H1 (cell line): ENCODE data around the gene PHLPP2. TPM values are rescaled to one million over a fixed set of nuclear protein-coding genes. Genes with fewer than 3 reads are reported as not detected.

ENCODE experiments used
- CTCF ChIA-PET: fragments of 300-600 bp; sonication (Branson Sonifier 250); formaldehyde crosslinking; loops from one replicate; lab custom pipeline; 2021; ENCODE audit not compliant: partially characterized antibody; lab: Charles Lee
- POLR2A ChIA-PET: fragments of 300-600 bp; sonication (Branson Sonifier 250); formaldehyde crosslinking; loops from one replicate; lab custom pipeline; 2021; ENCODE audit warnings: inconsistent platforms; ENCODE audit not compliant: partially characterized antibody; lab: Charles Lee
- DNase-seq, 2 experiments: peaks; one replicate each; pipeline versions ENCODE4 v3.0.0 to v3.0.0-alpha.2; 2010 to 2022; ENCODE audit warnings: low spot score in 2 of 2, low read depth in 1 of 2, mixed read lengths in 1 of 2
- FAIRE-seq: peaks from 2 replicates; lab custom pipeline; 2011; peaks lifted over from hg19 to GRCh38; lab: Jason Lieb, UNC
- H2AFZ ChIP-seq: 2 replicates; pipeline ENCODE4 v1.8.1; 2012; ENCODE audit warnings: low read length, inconsistent platforms
- H2AK5ac ChIP-seq: 2 replicates; pipeline ENCODE4 v1.6.1; 2013; ENCODE audit warnings: low read depth, low read length
- H2BK120ac ChIP-seq: replicated peaks from 2 replicates; pipeline ENCODE3; 2013; ENCODE audit warnings: low read depth, low read length, inconsistent platforms
- H2BK12ac ChIP-seq: 2 replicates; pipeline ENCODE4 v1.6.1; 2013; ENCODE audit warnings: low read depth, low read length
- H2BK15ac ChIP-seq: 2 replicates; pipeline ENCODE4 v1.6.1; 2013; ENCODE audit warnings: low read length
- H2BK20ac ChIP-seq: 2 replicates; pipeline ENCODE4 v1.6.1; 2013; ENCODE audit warnings: low read length
- H2BK5ac ChIP-seq: 2 replicates; pipeline ENCODE4 v1.6.1; 2013; ENCODE audit warnings: low read depth, low read length
- H3K14ac ChIP-seq: 2 replicates; pipeline ENCODE4 v1.6.1; 2013; ENCODE audit warnings: inconsistent platforms; ENCODE audit not compliant: insufficient read length
- H3K18ac ChIP-seq: 2 replicates; pipeline ENCODE4 v1.6.1; 2013; ENCODE audit warnings: low read length; ENCODE audit errors: extremely low read depth
- H3K23ac ChIP-seq: 2 replicates; pipeline ENCODE4 v1.6.1; 2013; ENCODE audit warnings: inconsistent platforms; ENCODE audit not compliant: insufficient read length
- H3K23me2 ChIP-seq: 2 replicates; pipeline ENCODE4 v1.6.1; 2013; ENCODE audit warnings: low read depth, low read length
- H3K27ac ChIP-seq: 2 replicates; pipeline ENCODE4 v1.6.1; 2011; ENCODE audit warnings: low read depth, low read length, inconsistent platforms
- H3K27me3 ChIP-seq, 4 experiments: replicated peaks in 1 of 4; 1 replicate in 1 of 4; 2 replicates in 3 of 4; pipeline versions ENCODE4 v1.6.1 to v1.8.1; 2011 to 2013; ENCODE audit warnings: low read length in 3 of 4, mild to moderate bottlenecking in 3 of 4, inconsistent platforms in 2 of 4, mixed read lengths in 2 of 4, moderate library complexity in 1 of 4; ENCODE audit not compliant: control insufficient read depth in 3 of 4, insufficient read depth in 3 of 4; ENCODE audit errors: extremely low read depth in 1 of 4
- H3K36me3 ChIP-seq, 4 experiments: 2 replicates each; pipeline versions ENCODE4 v1.6.1 to v1.8.1; 2011 to 2013; ENCODE audit warnings: mild to moderate bottlenecking in 4 of 4, low read length in 3 of 4, moderate library complexity in 2 of 4, control low read depth in 1 of 4, inconsistent platforms in 1 of 4; ENCODE audit not compliant: insufficient read depth in 4 of 4, control insufficient read depth in 2 of 4
- H3K4ac ChIP-seq: replicated peaks from 2 replicates; pipeline ENCODE3; 2013; ENCODE audit warnings: low read length, low read depth, mixed read lengths, inconsistent platforms; ENCODE audit not compliant: insufficient read length
- H3K4me1 ChIP-seq, 4 experiments: replicated peaks in 1 of 4; 1 replicate in 1 of 4; 2 replicates in 3 of 4; pipeline versions ENCODE4 v1.6.1 to v1.8.1; 2011 to 2013; ENCODE audit warnings: low read length in 3 of 4, inconsistent platforms in 2 of 4, mixed read lengths in 1 of 4; ENCODE audit not compliant: insufficient read depth in 4 of 4, control insufficient read depth in 3 of 4
- H3K4me2 ChIP-seq, 2 experiments: 2 replicates each; pipeline versions ENCODE4 v1.6.1 to v1.8.1; 2011 to 2013; ENCODE audit warnings: low read depth in 2 of 2, low read length in 2 of 2, control low read depth in 1 of 2, inconsistent platforms in 1 of 2, mild to moderate bottlenecking in 1 of 2; ENCODE audit not compliant: insufficient read depth in 1 of 2
- H3K4me3 ChIP-seq, 4 experiments: fragments of 200-600, 300-600 bp in 1 of 4; sonication (generic), shearing (Covaris generic), sonication (Bioruptor Twin) in 1 of 4; 2 replicates each; pipeline versions ENCODE4 v1.5.1 to v1.8.1; 2011 to 2016; ENCODE audit warnings: low read length in 4 of 4, low read depth in 3 of 4, control low read depth in 2 of 4, inconsistent platforms in 2 of 4, mild to moderate bottlenecking in 2 of 4, mixed read lengths in 1 of 4, moderate library complexity in 1 of 4; ENCODE audit not compliant: insufficient read depth in 2 of 4; ENCODE audit errors: extremely low read depth in 1 of 4
- H3K56ac ChIP-seq: replicated peaks from 2 replicates; pipeline ENCODE3; 2013; ENCODE audit warnings: low read depth, mild to moderate bottlenecking, mixed read lengths, low read length, inconsistent platforms; ENCODE audit not compliant: insufficient read length
- H3K79me1 ChIP-seq: 2 replicates; pipeline ENCODE4 v1.6.1; 2013; ENCODE audit warnings: low read depth, low read length, control low read depth
- H3K79me2 ChIP-seq, 2 experiments: 2 replicates each; pipeline versions ENCODE4 v1.6.1 to v1.8.1; 2012 to 2013; ENCODE audit warnings: low read length in 2 of 2, mild to moderate bottlenecking in 2 of 2, inconsistent platforms in 1 of 2; ENCODE audit not compliant: insufficient read depth in 2 of 2, control insufficient read depth in 1 of 2
- H3K9ac ChIP-seq, 4 experiments: replicated peaks in 1 of 4; 1 replicate in 1 of 4; 2 replicates in 3 of 4; pipeline versions ENCODE4 v1.6.1 to v1.8.1; 2011 to 2013; ENCODE audit warnings: low read depth in 3 of 4, low read length in 3 of 4, control low read depth in 2 of 4, mild to moderate bottlenecking in 2 of 4, moderate library complexity in 2 of 4, inconsistent platforms in 1 of 4; ENCODE audit errors: extremely low read depth in 1 of 4
- H3K9me3 ChIP-seq, 2 experiments: 2 replicates each; pipeline versions ENCODE4 v1.6.1 to v1.8.1; 2012 to 2013; ENCODE audit warnings: mild to moderate bottlenecking in 2 of 2, moderate library complexity in 2 of 2, control low read depth in 1 of 2, inconsistent platforms in 1 of 2, low read depth in 1 of 2, low read length in 1 of 2, mixed read lengths in 1 of 2; ENCODE audit not compliant: insufficient read depth in 2 of 2
- H4K20me1 ChIP-seq, 2 experiments: replicated peaks in 1 of 2; 2 replicates each; pipeline versions ENCODE3 to v1.8.1; 2011 to 2013; ENCODE audit warnings: inconsistent platforms in 2 of 2, low read length in 2 of 2, mild to moderate bottlenecking in 1 of 2; ENCODE audit not compliant: insufficient read depth in 2 of 2, control insufficient read depth in 1 of 2
- H4K5ac ChIP-seq: 2 replicates; pipeline ENCODE4 v1.6.1; 2013; ENCODE audit warnings: low read length, low read depth, mixed read lengths, inconsistent platforms; ENCODE audit not compliant: insufficient read length
- H4K8ac ChIP-seq: 2 replicates; pipeline ENCODE4 v1.8.0; 2013; ENCODE audit warnings: mild to moderate bottlenecking, moderate library complexity, low read length, inconsistent platforms; ENCODE audit not compliant: insufficient read depth; ENCODE audit errors: extremely low read depth
- H4K91ac ChIP-seq: replicated peaks from 2 replicates; pipeline ENCODE3; 2013; ENCODE audit warnings: low read length, mixed read lengths, inconsistent platforms; ENCODE audit not compliant: insufficient read length
- BACH1 ChIP-seq: IDR thresholded peaks from 2 replicates; pipeline ENCODE4 v1.6.1; 2012; ENCODE audit warnings: low read length, improper control_type of control experiment
- CEBPB ChIP-seq: IDR thresholded peaks from 2 replicates; pipeline ENCODE4 v1.6.1; 2012; ENCODE audit warnings: low read depth, low read length
- E2F6 ChIP-seq: IDR thresholded peaks from 2 replicates; pipeline ENCODE4 v1.6.1; 2012; ENCODE audit warnings: inconsistent platforms
- FOSL1 ChIP-seq: IDR thresholded peaks from 2 replicates; pipeline ENCODE4 v1.6.1; 2011; ENCODE audit warnings: mild to moderate bottlenecking, low read depth, low read length, moderate library complexity; ENCODE audit not compliant: insufficient read depth
- HDAC2 ChIP-seq, 2 experiments: fragments of 300-600 bp in 1 of 2; sonication (generic) in 1 of 2; IDR thresholded peaks; 2 replicates each; pipeline ENCODE4 v1.6.1; 2011 to 2012; ENCODE audit warnings: low read depth in 2 of 2, low read length in 2 of 2, mild to moderate bottlenecking in 2 of 2, moderate library complexity in 2 of 2, borderline replicate concordance in 1 of 2, inconsistent platforms in 1 of 2
- MAFK ChIP-seq: IDR thresholded peaks from 2 replicates; pipeline ENCODE4 v1.6.1; 2012; ENCODE audit warnings: low read depth, mild to moderate bottlenecking, improper control_type of control experiment, low read length
- PHF8 ChIP-seq: fragments of 200-600 bp; sonication (generic); conservative IDR thresholded peaks from 2 replicates; pipeline ENCODE4 v1.7.1; 2012; ENCODE audit warnings: low read depth, mild to moderate bottlenecking, inconsistent platforms, low read length, moderate library complexity
- POU5F1 ChIP-seq: IDR thresholded peaks from 2 replicates; pipeline ENCODE4 v1.6.1; 2011; ENCODE audit warnings: low read depth, mild to moderate bottlenecking, low read length, moderate library complexity
- RNF2 ChIP-seq: fragments of 200-900, 300-1000 bp; sonication (generic); IDR thresholded peaks from 2 replicates; pipeline ENCODE4 v1.7.1; 2016; ENCODE audit warnings: borderline replicate concordance, low read depth, mild to moderate bottlenecking, antibody characterized with exemption, low read length; ENCODE audit not compliant: poor library complexity, severe bottlenecking; ENCODE audit errors: missing control alignments
- SIN3A ChIP-seq, 2 experiments: IDR thresholded peaks in 1 of 2; conservative IDR thresholded peaks in 1 of 2; 2 replicates each; pipeline ENCODE4 v1.6.1; 2011 to 2012; ENCODE audit warnings: low read length in 2 of 2, improper control_type of control experiment in 1 of 2, low read depth in 1 of 2, mild to moderate bottlenecking in 1 of 2
- SIRT6 ChIP-seq: IDR thresholded peaks from one replicate; pipeline ENCODE4 v1.7.1; 2012; ENCODE audit warnings: low read length, inconsistent platforms
- SP1 ChIP-seq: IDR thresholded peaks from 2 replicates; pipeline ENCODE4 v1.6.1; 2011; ENCODE audit warnings: low read depth, low read length
- SUZ12 ChIP-seq: fragments of 200-600 bp; sonication (generic); IDR thresholded peaks from 2 replicates; pipeline ENCODE4 v1.6.1; 2012; ENCODE audit warnings: mild to moderate bottlenecking, inconsistent platforms, low read length, moderate library complexity, mixed read lengths
- TCF12 ChIP-seq: IDR thresholded peaks from 2 replicates; pipeline ENCODE4 v1.6.1; 2011; ENCODE audit warnings: low read depth, mild to moderate bottlenecking, low read length
- WGBS, 2 experiments: shearing (Covaris generic) in 1 of 2; methylation state at CpG; one replicate each; pipeline versions ENCODE4 v1.1.6 to v1.1.7; 2013 to 2015; ENCODE audit warnings: low lambda C conversion rate in 2 of 2, mixed read lengths in 2 of 2, inconsistent platforms in 1 of 2, low coverage in 1 of 2, missing lambda C conversion rate in 1 of 2; ENCODE audit not compliant: insufficient replicate concordance in 2 of 2, insufficient coverage in 1 of 2, insufficient read length in 1 of 2; ENCODE audit errors: extremely low coverage in 1 of 2, missing lambda C conversion rate in 1 of 2; 5-methylcytosine and 5-hydroxymethylcytosine counted together
- polyA plus RNA-seq, 7 experiments: library from polyadenylated mRNA; depleted of rRNA in 3 of 7; stranded (reverse) in 5 of 7; unstranded in 2 of 7; fragments of >200 nt in 5 of 7; fragments of 200-250 nt in 2 of 7; gene quantifications; 1 replicate in 5 of 7; 2 replicates in 1 of 7; 4 replicates in 1 of 7; pipeline versions ENCODE4 v1.2.1 to v1.2.3, GENCODE V29; 2011 to 2013; ENCODE audit warnings: missing spikeins in 2 of 7, mixed read lengths in 2 of 7
- total RNA-seq: library from RNA; stranded (reverse); fragmentation: NEBNext Ultra II Directional; extraction: Animal tissue kit (Norgen Biotek cat#: 25700); gene quantifications from 2 replicates; pipeline ENCODE4 v1.2.1, GENCODE V29; 2021

Gene PHLPP2
- total and polyA plus RNA-seq, 2 of the 8 experiments (the other 6 are each of a cell fraction or from before 2014, with no cell fraction given), result 7.3 to 12.9 TPM

DNA sequence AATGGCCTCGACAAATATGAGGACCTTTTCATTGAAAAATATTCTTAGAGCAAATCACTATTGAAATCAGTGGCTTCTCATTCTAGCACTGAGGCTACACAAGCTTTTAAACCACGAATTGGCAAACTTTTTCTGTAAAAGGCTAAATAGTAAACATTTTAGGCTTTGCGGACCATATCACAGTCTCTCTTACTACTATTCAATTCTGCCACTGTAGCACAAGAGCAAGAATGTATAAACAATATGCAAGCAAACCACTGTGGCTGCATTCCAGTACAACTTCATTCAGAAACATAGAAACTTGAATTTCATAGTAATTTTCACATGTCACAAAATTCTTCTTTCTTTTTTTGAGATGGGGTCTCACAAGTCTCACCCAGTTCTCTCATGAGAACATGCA, 49.1 kb downstream of the PHLPP2 start:
- no peak overlapping the region for H3K27ac ChIP-seq
- POLR2A ChIA-PET, result no interaction called here
- no peak for FAIRE-seq

More for the DNA sequence above, 49.1 kb downstream of the PHLPP2 start:
- Histone ChIP-seq H3K4me3 (no peak overlapping the region), H3K4ac (no peak overlapping the region), H4K20me1 (no peaks in the 10 kb centered on the region), H3K27me3 (no peaks in the 10 kb centered on the region), H3K14ac (no peak overlapping the region), H2BK12ac (no peak overlapping the region), H2AFZ (no peak overlapping the region), H3K9ac (no peak overlapping the region), H3K23ac (no peak overlapping the region), H3K23me2 (no peaks in the 10 kb centered on the region), H3K4me1 (no peaks in the 10 kb centered on the region), H2BK20ac (no peak overlapping the region), H2AK5ac (no peak overlapping the region), H2BK15ac (no peak overlapping the region), H3K9me3 (no peaks in the 10 kb centered on the region), H3K56ac (no peak overlapping the region), H2BK120ac (no peak overlapping the region), H4K91ac (no peak overlapping the region), H4K5ac (no peak overlapping the region), H3K36me3 (peaks cover 4 to 57% (median 45%) of the 10 kb centered on the region in 4 experiments), H3K79me1 (no peaks in the 10 kb centered on the region), H3K79me2 (no peaks in the 10 kb centered on the region), H4K8ac (no peak overlapping the region), H3K18ac (no peak overlapping the region), H2BK5ac (no peak overlapping the region), H3K4me2 (no peak overlapping the region)
- no peak for DNase-seq
- TF ChIP-seq POU5F1 (no peak), HDAC2 (IDR thresholded peaks at IDR 0.05; ENCODE audit: borderline replicate concordance in 1 of 2, low read depth in 2 of 2, low read length in 2 of 2) (no peak), SP1 (no peak), BACH1 (no peak), SIN3A (conservative IDR thresholded peaks at IDR 0.05 in 1 of 2, IDR thresholded peaks at IDR 0.05 in 1 of 2; ENCODE audit: low read depth in 1 of 2, low read length in 2 of 2) (no peak), E2F6 (no peak), CEBPB (no peak), MAFK (no peak), FOSL1 (no peak), TCF12 (no peak), SUZ12 (no peak), RNF2 (no peak), PHF8 (no peak), SIRT6 (no peak)
- CTCF ChIA-PET, result interaction anchor here (0.6 kb wide), 1 partner anchor 57 kb away, joined by 3 read pairs; no protein-coding TSS in a partner anchor
- 95% methylated on average over 3 of the region's 3 CpGs; no CpG with 5 or more reads in 1 of the 2 experiments for WGBS, 2 experiments
